ENCODE measurements around the gene SNAI3. TPM values are rescaled to one million over a fixed set of nuclear protein-coding genes. Genes with fewer than 3 reads are reported as not detected.

Gene SNAI3
- total RNA-seq, 4 donors from 2014 or later: 0.26 to 0.83 (median 0.59) TPM

- H3K27ac ChIP-seq (replicated peaks in 1 of 4): no peak overlapping the region
- DNase-seq (ENCODE audit: extremely low spot score): no peak
- no peak overlapping the region for H3K4me3 ChIP-seq
- no peaks in the 10 kb centered on the region for H3K9me3 ChIP-seq
- H3K4me1 ChIP-seq: peaks cover 6 to 20% (median 16%) of the 10 kb centered on the region in 4 donors
- H3K27me3 ChIP-seq: peaks cover 0 to 73% (median 40%) of the 10 kb centered on the region in 4 donors
- no peak for TF ChIP-seq CTCF (IDR thresholded peaks at IDR 0.05)
- TF ChIP-seq POLR2AphosphoS5 (IDR thresholded peaks at IDR 0.05): no peak
- no peak for TF ChIP-seq POLR2A (IDR thresholded peaks at IDR 0.05; ENCODE audit: low read depth)
- TF ChIP-seq EP300 (IDR thresholded peaks at IDR 0.05): no peak
- H3K36me3 ChIP-seq: no peaks in the 10 kb centered on the region
- intact Hi-C loops (cut with DNase I): no loop called here
- 82% methylated on average over 3 of the region's 5 CpGs for WGBS
Measured at GRCh38 chr16:88680554-88681083, 5.7 kb downstream of the SNAI3 start.

DNA sequence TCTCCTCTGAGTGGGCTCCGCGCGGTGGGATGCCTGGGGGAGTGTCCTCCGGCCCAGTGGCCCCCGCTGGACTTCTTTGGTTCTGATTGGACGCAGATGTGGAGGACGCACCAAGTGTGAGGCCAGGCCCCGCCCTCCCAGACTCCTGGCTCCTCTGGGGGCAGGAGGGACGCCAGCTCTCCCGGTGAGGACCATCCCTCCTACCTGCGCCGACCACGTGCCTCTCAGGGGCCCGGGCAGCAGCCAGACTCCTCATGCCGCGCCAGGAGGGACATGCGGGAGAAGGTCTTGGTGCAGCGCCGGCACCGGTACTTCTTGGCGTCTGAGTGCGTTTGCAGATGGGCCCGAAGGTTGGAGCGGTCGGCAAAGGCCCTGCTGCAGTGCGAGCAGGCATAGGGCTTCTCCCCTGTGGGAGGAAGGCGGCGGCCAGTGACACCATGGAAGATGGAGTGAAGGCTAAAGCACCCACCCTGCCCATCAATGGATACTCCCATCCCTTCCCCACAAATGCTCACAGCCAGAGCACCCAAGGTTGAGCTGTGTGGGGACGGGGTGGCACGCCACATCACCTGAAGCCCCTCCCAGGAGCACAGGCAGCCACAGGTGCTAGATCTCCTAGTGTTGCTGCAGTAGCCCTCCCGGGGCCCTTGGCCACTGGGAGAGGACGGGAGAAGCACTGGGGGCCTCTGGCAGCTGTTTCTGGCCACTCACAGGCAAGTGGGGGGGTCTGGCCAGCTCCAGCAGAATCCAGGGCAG lies 7.9 kb downstream of the SNAI3 start:
- Histone ChIP-seq H3K9me3 (no peaks in the 10 kb centered on the region), H3K36me3 (peaks cover 0 to 8% (median 3%) of the 10 kb centered on the region in 4 donors), H3K27ac (replicated peaks in 1 of 4) (no peak overlapping the region), H3K4me1 (peaks cover 11 to 15% (median 13%) of the 10 kb centered on the region in 4 donors), H3K4me3 (no peak overlapping the region), H3K27me3 (peaks cover 0 to 50% (median 23%) of the 10 kb centered on the region in 4 donors)
- intact Hi-C loops (cut with DNase I): no loop called here
- no peak for DNase-seq (ENCODE audit: extremely low spot score)
- WGBS: 47% methylated on average over 10 of the region's 32 CpGs
- TF ChIP-seq EP300 (IDR thresholded peaks at IDR 0.05): no peak
- no peak for TF ChIP-seq CTCF (IDR thresholded peaks at IDR 0.05)
- TF ChIP-seq POLR2A (IDR thresholded peaks at IDR 0.05; ENCODE audit: low read depth): no peak

GRCh38 chr16:88677721-88678120 lies 8.6 kb downstream of the SNAI3 start:
- no peak overlapping the region for H3K27ac ChIP-seq (replicated peaks in 1 of 4)
- peaks cover 0 to 44% (median 23%) of the 10 kb centered on the region in 4 donors for H3K27me3 ChIP-seq
- DNase-seq (ENCODE audit: extremely low spot score): no peak
- H3K4me3 ChIP-seq: no peak overlapping the region
- TF ChIP-seq POLR2A (IDR thresholded peaks at IDR 0.05; ENCODE audit: low read depth): no peak
- TF ChIP-seq EP300 (IDR thresholded peaks at IDR 0.05): no peak
- no peak for TF ChIP-seq CTCF (IDR thresholded peaks at IDR 0.05)
- no peak for TF ChIP-seq POLR2AphosphoS5 (IDR thresholded peaks at IDR 0.05)
- peaks cover 11 to 20% (median 13%) of the 10 kb centered on the region in 4 donors for H3K4me1 ChIP-seq
- H3K36me3 ChIP-seq: peaks cover 0 to 8% (median 3%) of the 10 kb centered on the region in 4 donors
- intact Hi-C loops (cut with DNase I): no loop called here
- no peaks in the 10 kb centered on the region for H3K9me3 ChIP-seq
- WGBS: 57% methylated on average over 9 of the region's 13 CpGs

GRCh38 chr16:88676502-88677242 lies 9.6 kb downstream of the SNAI3 start:
- Histone ChIP-seq H3K27me3 (peaks cover 0 to 36% (median 19%) of the 10 kb centered on the region in 4 donors), H3K27ac (replicated peaks in 1 of 4) (no peak overlapping the region), H3K9me3 (no peaks in the 10 kb centered on the region), H3K4me3 (no peak overlapping the region), H3K4me1 (peaks cover 6 to 26% (median 10%) of the 10 kb centered on the region in 4 donors), H3K36me3 (peaks cover 0 to 8% (median 3%) of the 10 kb centered on the region in 4 donors)
- 81% methylated on average over 15 of the region's 22 CpGs for WGBS
- intact Hi-C loops (cut with DNase I): no loop called here
- no peak for DNase-seq (ENCODE audit: extremely low spot score)
- no peak for TF ChIP-seq POLR2A (IDR thresholded peaks at IDR 0.05; ENCODE audit: low read depth)
- TF ChIP-seq EP300 (IDR thresholded peaks at IDR 0.05): no peak
- TF ChIP-seq CTCF (IDR thresholded peaks at IDR 0.05): no peak
- no peak for TF ChIP-seq POLR2AphosphoS5 (IDR thresholded peaks at IDR 0.05)

Data from esophagus muscularis mucosa (tissue), 4 donors.